ENCODE measurements around the gene COMMD1.

The COMMD1 gene

DNA sequence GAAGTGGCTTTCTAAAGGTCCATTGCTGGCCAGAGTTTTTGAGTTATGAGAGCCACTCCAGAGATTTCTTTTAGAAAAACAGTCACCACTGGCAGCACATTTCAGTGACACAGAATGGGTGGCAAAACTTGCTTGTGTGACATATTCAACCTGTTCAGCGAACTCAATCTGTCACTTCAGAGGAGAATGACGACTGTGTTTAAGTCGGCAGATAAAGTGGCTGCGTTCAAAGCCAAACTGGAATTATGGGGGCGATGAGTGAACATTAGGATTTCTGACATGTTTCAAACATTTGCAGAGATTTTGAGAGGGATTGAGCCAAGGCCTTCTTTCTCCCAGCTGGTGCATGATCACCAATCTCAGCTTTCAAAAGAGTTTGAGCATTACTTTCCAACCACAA lies 150.9 kb downstream of the COMMD1 start (continued):
- TF ChIP-seq, protein P1, sequence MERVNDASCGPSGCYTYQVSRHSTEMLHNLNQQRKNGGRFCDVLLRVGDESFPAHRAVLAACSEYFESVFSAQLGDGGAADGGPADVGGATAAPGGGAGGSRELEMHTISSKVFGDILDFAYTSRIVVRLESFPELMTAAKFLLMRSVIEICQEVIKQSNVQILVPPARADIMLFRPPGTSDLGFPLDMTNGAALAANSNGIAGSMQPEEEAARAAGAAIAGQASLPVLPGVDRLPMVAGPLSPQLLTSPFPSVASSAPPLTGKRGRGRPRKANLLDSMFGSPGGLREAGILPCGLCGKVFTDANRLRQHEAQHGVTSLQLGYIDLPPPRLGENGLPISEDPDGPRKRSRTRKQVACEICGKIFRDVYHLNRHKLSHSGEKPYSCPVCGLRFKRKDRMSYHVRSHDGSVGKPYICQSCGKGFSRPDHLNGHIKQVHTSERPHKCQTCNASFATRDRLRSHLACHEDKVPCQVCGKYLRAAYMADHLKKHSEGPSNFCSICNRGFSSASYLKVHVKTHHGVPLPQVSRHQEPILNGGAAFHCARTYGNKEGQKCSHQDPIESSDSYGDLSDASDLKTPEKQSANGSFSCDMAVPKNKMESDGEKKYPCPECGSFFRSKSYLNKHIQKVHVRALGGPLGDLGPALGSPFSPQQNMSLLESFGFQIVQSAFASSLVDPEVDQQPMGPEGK (CRISPR knock-in tag; IDR thresholded peaks at IDR 0.05; ENCODE audit: borderline replicate concordance), result no peak
- TF ChIP-seq, protein P2, sequence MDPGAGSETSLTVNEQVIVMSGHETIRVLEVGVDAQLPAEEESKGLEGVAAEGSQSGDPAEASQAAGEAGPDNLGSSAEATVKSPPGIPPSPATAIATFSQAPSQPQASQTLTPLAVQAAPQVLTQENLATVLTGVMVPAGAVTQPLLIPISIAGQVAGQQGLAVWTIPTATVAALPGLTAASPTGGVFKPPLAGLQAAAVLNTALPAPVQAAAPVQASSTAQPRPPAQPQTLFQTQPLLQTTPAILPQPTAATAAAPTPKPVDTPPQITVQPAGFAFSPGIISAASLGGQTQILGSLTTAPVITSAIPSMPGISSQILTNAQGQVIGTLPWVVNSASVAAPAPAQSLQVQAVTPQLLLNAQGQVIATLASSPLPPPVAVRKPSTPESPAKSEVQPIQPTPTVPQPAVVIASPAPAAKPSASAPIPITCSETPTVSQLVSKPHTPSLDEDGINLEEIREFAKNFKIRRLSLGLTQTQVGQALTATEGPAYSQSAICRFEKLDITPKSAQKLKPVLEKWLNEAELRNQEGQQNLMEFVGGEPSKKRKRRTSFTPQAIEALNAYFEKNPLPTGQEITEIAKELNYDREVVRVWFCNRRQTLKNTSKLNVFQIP (CRISPR knock-in tag; IDR thresholded peaks at IDR 0.05; ENCODE audit: borderline replicate concordance, low read depth), result no peak
- no peak for TF ChIP-seq ZC3H10 (CRISPR knock-in tag; IDR thresholded peaks at IDR 0.05)
- TF ChIP-seq ESRRG (CRISPR knock-in tag; IDR thresholded peaks at IDR 0.05), result no peak
- no peak for TF ChIP-seq CSDC2 (CRISPR knock-in tag; IDR thresholded peaks at IDR 0.05)

DNA sequence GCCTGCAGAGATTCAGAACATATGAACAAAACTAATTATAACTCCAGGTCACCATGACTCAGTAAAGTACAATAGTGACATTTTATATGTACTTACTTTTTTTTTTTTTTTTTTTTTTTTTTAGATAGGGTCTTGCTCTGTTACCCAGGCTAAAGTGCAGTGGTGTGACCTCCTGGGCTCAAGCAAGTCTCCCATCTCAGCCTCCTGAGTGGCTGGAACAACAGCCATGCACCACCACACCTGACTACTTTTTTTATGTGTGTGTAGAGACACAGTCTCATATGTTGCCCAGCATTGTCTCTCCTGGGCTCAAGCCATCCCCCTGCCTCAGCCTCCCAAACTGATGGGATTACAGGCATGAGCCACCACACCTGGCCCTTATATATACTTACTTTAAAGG lies 159.8 kb downstream of the COMMD1 start:
- TF ChIP-seq OSR1 (CRISPR knock-in tag; IDR thresholded peaks at IDR 0.05) (no peak), GLIS3 (CRISPR knock-in tag; IDR thresholded peaks at IDR 0.05) (no peak)
- no peak for ATAC-seq

DNA sequence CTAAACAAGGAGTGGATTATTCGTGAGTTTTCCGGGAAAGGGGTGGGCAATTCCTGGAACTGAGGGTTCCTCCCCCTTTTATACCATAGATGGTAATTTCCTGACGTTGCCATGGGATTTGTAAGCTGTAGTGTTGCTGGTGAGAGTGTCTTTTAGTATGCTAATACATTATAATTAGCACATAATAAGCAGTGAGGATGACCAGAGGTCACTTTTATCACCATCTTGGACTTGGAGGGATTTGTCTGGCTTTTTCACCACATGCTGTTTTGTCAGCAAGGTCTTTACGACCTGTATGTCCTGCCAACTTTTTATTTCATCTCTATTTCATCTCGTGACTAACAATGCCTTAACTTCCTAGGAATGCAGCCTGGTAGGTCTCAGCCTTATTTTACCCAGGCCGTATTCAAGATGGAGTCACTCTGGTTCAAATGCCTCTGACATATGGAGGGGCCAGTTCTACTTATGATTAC lies 165.7 kb downstream of the COMMD1 start:
- no peak for ATAC-seq
- no peak for TF ChIP-seq OSR1 (CRISPR knock-in tag; IDR thresholded peaks at IDR 0.05)
- no peak for TF ChIP-seq TOX (CRISPR knock-in tag; IDR thresholded peaks at IDR 0.05; ENCODE audit: borderline replicate concordance)
- TF ChIP-seq ZNF565 (CRISPR knock-in tag; conservative IDR thresholded peaks at IDR 0.05; ENCODE audit: low read depth), result no peak
- TF ChIP-seq ESRRG (CRISPR knock-in tag; IDR thresholded peaks at IDR 0.05), result no peak
- no peak for TF ChIP-seq ZNF70 (CRISPR knock-in tag; IDR thresholded peaks at IDR 0.05)
- no peak for TF ChIP-seq GLIS3 (CRISPR knock-in tag; IDR thresholded peaks at IDR 0.05)
- TF ChIP-seq ZC3H10 (CRISPR knock-in tag; IDR thresholded peaks at IDR 0.05), result no peak
- no peak for TF ChIP-seq ZFP3 (CRISPR knock-in tag; IDR thresholded peaks at IDR 0.05)
- TF ChIP-seq, protein P1 (CRISPR knock-in tag; IDR thresholded peaks at IDR 0.05; ENCODE audit: borderline replicate concordance), result no peak
- TF ChIP-seq PPARA (CRISPR knock-in tag; IDR thresholded peaks at IDR 0.05; ENCODE audit: borderline replicate concordance), result no peak
- TF ChIP-seq, protein P3, sequence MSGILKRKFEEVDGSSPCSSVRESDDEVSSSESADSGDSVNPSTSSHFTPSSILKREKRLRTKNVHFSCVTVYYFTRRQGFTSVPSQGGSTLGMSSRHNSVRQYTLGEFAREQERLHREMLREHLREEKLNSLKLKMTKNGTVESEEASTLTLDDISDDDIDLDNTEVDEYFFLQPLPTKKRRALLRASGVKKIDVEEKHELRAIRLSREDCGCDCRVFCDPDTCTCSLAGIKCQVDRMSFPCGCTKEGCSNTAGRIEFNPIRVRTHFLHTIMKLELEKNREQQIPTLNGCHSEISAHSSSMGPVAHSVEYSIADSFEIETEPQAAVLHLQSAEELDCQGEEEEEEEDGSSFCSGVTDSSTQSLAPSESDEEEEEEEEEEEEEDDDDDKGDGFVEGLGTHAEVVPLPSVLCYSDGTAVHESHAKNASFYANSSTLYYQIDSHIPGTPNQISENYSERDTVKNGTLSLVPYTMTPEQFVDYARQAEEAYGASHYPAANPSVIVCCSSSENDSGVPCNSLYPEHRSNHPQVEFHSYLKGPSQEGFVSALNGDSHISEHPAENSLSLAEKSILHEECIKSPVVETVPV (CRISPR knock-in tag; IDR thresholded peaks at IDR 0.05), result no peak
- no peak for TF ChIP-seq CSDC2 (CRISPR knock-in tag; IDR thresholded peaks at IDR 0.05)
- TF ChIP-seq, protein P4, sequence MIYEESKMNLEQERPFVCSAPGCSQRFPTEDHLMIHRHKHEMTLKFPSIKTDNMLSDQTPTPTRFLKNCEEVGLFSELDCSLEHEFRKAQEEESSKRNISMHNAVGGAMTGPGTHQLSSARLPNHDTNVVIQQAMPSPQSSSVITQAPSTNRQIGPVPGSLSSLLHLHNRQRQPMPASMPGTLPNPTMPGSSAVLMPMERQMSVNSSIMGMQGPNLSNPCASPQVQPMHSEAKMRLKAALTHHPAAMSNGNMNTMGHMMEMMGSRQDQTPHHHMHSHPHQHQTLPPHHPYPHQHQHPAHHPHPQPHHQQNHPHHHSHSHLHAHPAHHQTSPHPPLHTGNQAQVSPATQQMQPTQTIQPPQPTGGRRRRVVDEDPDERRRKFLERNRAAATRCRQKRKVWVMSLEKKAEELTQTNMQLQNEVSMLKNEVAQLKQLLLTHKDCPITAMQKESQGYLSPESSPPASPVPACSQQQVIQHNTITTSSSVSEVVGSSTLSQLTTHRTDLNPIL (CRISPR knock-in tag; IDR thresholded peaks at IDR 0.05; ENCODE audit: low read depth), result no peak
- TF ChIP-seq ARNTL (CRISPR knock-in tag; IDR thresholded peaks at IDR 0.05; ENCODE audit: borderline replicate concordance, low read depth), result no peak
- TF ChIP-seq, protein P2 (CRISPR knock-in tag; IDR thresholded peaks at IDR 0.05; ENCODE audit: borderline replicate concordance, low read depth), result no peak
- no peak for TF ChIP-seq ZFP30 (CRISPR knock-in tag; IDR thresholded peaks at IDR 0.05)
- no peak for TF ChIP-seq TCF4 (CRISPR knock-in tag; IDR thresholded peaks at IDR 0.05; ENCODE audit: borderline replicate concordance)
- TF ChIP-seq, protein P5, sequence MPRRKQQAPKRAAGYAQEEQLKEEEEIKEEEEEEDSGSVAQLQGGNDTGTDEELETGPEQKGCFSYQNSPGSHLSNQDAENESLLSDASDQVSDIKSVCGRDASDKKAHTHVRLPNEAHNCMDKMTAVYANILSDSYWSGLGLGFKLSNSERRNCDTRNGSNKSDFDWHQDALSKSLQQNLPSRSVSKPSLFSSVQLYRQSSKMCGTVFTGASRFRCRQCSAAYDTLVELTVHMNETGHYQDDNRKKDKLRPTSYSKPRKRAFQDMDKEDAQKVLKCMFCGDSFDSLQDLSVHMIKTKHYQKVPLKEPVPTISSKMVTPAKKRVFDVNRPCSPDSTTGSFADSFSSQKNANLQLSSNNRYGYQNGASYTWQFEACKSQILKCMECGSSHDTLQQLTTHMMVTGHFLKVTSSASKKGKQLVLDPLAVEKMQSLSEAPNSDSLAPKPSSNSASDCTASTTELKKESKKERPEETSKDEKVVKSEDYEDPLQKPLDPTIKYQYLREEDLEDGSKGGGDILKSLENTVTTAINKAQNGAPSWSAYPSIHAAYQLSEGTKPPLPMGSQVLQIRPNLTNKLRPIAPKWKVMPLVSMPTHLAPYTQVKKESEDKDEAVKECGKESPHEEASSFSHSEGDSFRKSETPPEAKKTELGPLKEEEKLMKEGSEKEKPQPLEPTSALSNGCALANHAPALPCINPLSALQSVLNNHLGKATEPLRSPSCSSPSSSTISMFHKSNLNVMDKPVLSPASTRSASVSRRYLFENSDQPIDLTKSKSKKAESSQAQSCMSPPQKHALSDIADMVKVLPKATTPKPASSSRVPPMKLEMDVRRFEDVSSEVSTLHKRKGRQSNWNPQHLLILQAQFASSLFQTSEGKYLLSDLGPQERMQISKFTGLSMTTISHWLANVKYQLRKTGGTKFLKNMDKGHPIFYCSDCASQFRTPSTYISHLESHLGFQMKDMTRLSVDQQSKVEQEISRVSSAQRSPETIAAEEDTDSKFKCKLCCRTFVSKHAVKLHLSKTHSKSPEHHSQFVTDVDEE (CRISPR knock-in tag; IDR thresholded peaks at IDR 0.05), result no peak
- TF ChIP-seq SNAI2 (CRISPR knock-in tag; IDR thresholded peaks at IDR 0.05), result no peak

Data from SK-N-SH treated with all-trans-retinoic acid at 6 μM for 48 hours (cell line).